GM19468 (cell line): ENCODE results near the gene TBX3.

Experiments
- ATAC-seq: cut with Tn5 transposase; IDR thresholded peaks from one replicate; pipeline ENCODE4 v1.9.1; 2021; ENCODE audit warnings: mild to moderate bottlenecking, moderate library complexity, moderate number of reproducible peaks; ENCODE audit not compliant: unreplicated experiment; ENCODE audit errors: extremely low read depth

TBX3 gene

GRCh38 chr12:114638790-114639435 lies 45.1 kb downstream of the TBX3 start:
- no peak for ATAC-seq

GRCh38 chr12:114636723-114637480 lies 47.1 kb downstream of the TBX3 start:
- ATAC-seq, result no peak

GRCh38 chr12:114631242-114631641 lies 52.7 kb downstream of the TBX3 start:
- no peak for ATAC-seq

- ATAC-seq, result no peak
These were observed 55.8 kb downstream of the TBX3 start for GRCh38 chr12:114628199-114628598.

- ATAC-seq, result no peak
These were observed 56.6 kb downstream of the TBX3 start for GRCh38 chr12:114627393-114627792.

GRCh38 chr12:114625294-114625851 lies 58.6 kb downstream of the TBX3 start:
- ATAC-seq, result no peak

- ATAC-seq, result no peak
These were observed 60.2 kb downstream of the TBX3 start for GRCh38 chr12:114623737-114624136.
